Measurements from ENCODE around the gene DPM3. TPM values are rescaled to one million over a fixed set of nuclear protein-coding genes. Genes with fewer than 3 reads are reported as not detected.
A peak's percentile ranks its signal among the peaks of the same experiment; 100 is the strongest.

The DPM3 gene
- total and polyA plus RNA-seq, 3 donors from 2014 or later, result 69.9 to 104 (median 77.7) TPM

DNA sequence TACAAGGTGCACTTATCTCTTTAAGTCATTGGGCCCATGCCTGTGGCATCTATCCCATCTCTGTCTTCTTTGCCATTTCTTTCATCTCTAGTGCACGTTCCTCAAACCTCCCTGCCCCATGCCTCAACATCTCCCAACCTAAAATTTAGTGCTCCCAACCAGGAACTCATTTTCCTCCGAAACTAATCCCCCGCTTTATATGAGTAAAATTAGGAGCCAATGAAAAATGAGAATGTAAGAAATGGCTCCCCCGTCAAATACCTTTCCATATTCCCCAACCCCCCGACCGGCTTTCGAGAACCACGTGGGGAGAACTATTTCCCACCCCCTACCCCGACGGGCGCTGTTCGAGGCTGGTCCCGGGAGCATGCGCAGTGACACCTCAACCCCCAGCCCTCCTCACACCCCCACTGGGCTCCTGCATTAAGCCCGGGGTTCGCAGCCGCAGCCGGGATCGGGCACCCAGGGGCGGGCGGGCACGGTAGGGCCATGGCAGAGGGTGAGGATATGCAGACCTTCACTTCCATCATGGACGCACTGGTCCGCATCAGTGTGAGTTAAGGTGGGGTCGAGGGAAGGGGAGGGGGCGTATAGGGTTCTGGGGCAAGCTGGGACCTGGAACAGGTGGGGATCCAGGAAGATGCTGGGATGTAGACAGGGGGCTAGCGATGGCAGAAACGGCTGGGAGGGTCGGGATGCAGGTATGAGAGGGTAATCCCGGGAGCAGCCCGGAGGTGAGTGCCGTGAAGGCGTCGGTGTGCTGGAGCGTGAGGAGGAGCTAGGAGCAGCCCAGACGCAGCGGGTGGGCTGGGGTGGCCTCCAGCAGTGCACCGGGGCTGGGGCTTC is 33.4 kb upstream of the DPM3 start, which contains the start of gene TRIM46:
TRIM46 (plus strand) TSS at position 372 of the 846 bp plus-strand sequence; CDS start at position 490, 118 bp downstream.
- no peak for TF ChIP-seq POLR2A (IDR thresholded peaks at IDR 0.05)
- intact Hi-C loops (cut with DNase I; ENCODE audit: low total_unique reads), result no loop called here
- H3K36me3 ChIP-seq (ENCODE audit: low read depth, missing control alignments), result no peaks in the 10 kb centered on the region
- no peaks in the 10 kb centered on the region for H3K27me3 ChIP-seq
- no peak for DNase-seq
- no peaks in the 10 kb centered on the region for H3K9me3 ChIP-seq
- peak within 1 kb of the TSS; percentile 92 to 98 for H3K4me3 ChIP-seq
- 1 to 2% methylated on average over 33 to 38 of the region's 38 CpGs for WGBS, 2 donors
- peak within 1 kb of the TSS; percentile 94 to 97 for H3K27ac ChIP-seq
- peaks cover 17% of the 10 kb centered on the region for H3K4me1 ChIP-seq

GRCh38 chr1:155172732-155173477 is 32.6 kb upstream of the DPM3 start, which contains the start of gene KRTCAP2:
Gene KRTCAP2 (minus strand): TSS chr1:155173304. CDS start chr1:155173224, 80 bp downstream.
- no peaks in the 10 kb centered on the region for H3K36me3 ChIP-seq (ENCODE audit: low read depth, missing control alignments)
- no peaks in the 10 kb centered on the region for H3K27me3 ChIP-seq
- WGBS, 2 donors, result 0% methylated on average over 40 to 52 of the region's 57 CpGs
- H3K4me1 ChIP-seq, result peaks cover 18% of the 10 kb centered on the region
- DNase-seq, result peak; percentile 95
- H3K9me3 ChIP-seq, result no peaks in the 10 kb centered on the region
- TF ChIP-seq POLR2A (IDR thresholded peaks at IDR 0.05), result no peak
- TF ChIP-seq, protein P1, sequence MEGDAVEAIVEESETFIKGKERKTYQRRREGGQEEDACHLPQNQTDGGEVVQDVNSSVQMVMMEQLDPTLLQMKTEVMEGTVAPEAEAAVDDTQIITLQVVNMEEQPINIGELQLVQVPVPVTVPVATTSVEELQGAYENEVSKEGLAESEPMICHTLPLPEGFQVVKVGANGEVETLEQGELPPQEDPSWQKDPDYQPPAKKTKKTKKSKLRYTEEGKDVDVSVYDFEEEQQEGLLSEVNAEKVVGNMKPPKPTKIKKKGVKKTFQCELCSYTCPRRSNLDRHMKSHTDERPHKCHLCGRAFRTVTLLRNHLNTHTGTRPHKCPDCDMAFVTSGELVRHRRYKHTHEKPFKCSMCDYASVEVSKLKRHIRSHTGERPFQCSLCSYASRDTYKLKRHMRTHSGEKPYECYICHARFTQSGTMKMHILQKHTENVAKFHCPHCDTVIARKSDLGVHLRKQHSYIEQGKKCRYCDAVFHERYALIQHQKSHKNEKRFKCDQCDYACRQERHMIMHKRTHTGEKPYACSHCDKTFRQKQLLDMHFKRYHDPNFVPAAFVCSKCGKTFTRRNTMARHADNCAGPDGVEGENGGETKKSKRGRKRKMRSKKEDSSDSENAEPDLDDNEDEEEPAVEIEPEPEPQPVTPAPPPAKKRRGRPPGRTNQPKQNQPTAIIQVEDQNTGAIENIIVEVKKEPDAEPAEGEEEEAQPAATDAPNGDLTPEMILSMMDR (IDR thresholded peaks at IDR 0.05), result peak; percentile 93 to 100 (median 99)
- H3K27ac ChIP-seq, result peak within 1 kb of the TSS; percentile 94 to 97
- H3K4me3 ChIP-seq, result peak within 1 kb of the TSS; percentile 92 to 98
- intact Hi-C loops (cut with DNase I; ENCODE audit: low total_unique reads), result no loop called here

- H3K27ac ChIP-seq, result peak overlapping the region; percentile 94 to 97
- H3K36me3 ChIP-seq (ENCODE audit: low read depth, missing control alignments), result no peaks in the 10 kb centered on the region
- no peak for DNase-seq
- no peaks in the 10 kb centered on the region for H3K9me3 ChIP-seq
- intact Hi-C loops (cut with DNase I; ENCODE audit: low total_unique reads), result no loop called here
- peak overlapping the region; percentile 92 to 98 for H3K4me3 ChIP-seq
- 30 to 33% methylated on average over 8 of the region's 8 CpGs for WGBS, 2 donors
- H3K27me3 ChIP-seq, result no peaks in the 10 kb centered on the region
- peaks cover 26% of the 10 kb centered on the region for H3K4me1 ChIP-seq
- TF ChIP-seq, protein P1 (IDR thresholded peaks at IDR 0.05), result no peak
- TF ChIP-seq POLR2A (IDR thresholded peaks at IDR 0.05), result no peak
Observed at GRCh38 chr1:155171836-155172731, 31.8 kb upstream of the DPM3 start.

DNA sequence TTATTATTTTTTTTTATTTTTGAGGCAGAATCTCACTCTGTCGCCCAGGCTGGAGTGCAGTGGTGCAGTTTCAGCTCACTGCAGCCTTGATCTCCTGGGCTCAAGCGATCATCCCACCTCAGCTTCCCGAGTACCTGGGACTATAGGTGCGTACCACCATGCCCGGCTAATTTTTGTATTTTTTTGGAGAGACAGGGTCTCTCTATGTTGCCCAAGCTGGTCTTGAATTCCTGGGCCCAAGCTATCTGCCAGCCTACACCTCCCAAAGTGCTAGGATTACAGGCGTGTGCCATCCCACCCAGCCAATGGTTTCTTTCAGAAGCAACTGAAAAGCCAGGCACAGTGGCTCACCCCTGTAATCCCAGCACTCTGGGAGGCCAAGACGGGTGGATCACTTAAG is 30.5 kb upstream of the DPM3 start:
- Histone ChIP-seq H3K36me3 (ENCODE audit: low read depth, missing control alignments) (no peaks in the 10 kb centered on the region), H3K4me1 (peaks cover 28% of the 10 kb centered on the region), H3K4me3 (no peak overlapping the region), H3K27ac (no peak overlapping the region), H3K9me3 (no peaks in the 10 kb centered on the region), H3K27me3 (no peaks in the 10 kb centered on the region)
- TF ChIP-seq POLR2A (IDR thresholded peaks at IDR 0.05), result no peak
- TF ChIP-seq, protein P1 (IDR thresholded peaks at IDR 0.05), result no peak
- DNase-seq, result no peak
- 80 to 93% methylated on average over 7 of the region's 7 CpGs for WGBS, 2 donors
- intact Hi-C loops (cut with DNase I; ENCODE audit: low total_unique reads), result no loop called here

Data from testis (tissue), 3 donors.